ENCODE data around the gene CNTNAP5. TPM values are rescaled to one million over a fixed set of nuclear protein-coding genes. Genes with fewer than 3 reads are reported as not detected.

CNTNAP5 gene
- total RNA-seq, 2 experiments from 2014 or later: not detected

GRCh38 chr2:124602759-124603158 is 577.7 kb downstream of the CNTNAP5 start:
- H3K4me3 ChIP-seq (ENCODE audit: low read length): no peak overlapping the region

GRCh38 chr2:124604940-124605339 is 579.9 kb downstream of the CNTNAP5 start:
- Mint-ChIP-seq H3K4me3 (no peak overlapping the region), H3K27me3 (no peaks in the 10 kb centered on the region), H3K9me3 (peaks cover 9% of the 10 kb centered on the region), H3K27ac (no peak overlapping the region), H3K36me3 (ENCODE audit: low read depth) (no peaks in the 10 kb centered on the region), H3K4me1 (ENCODE audit: low read depth) (no peaks in the 10 kb centered on the region)
- no peaks in the 10 kb centered on the region for H3K4me1 ChIP-seq (ENCODE audit: insufficient read depth, low read length)
- TF ChIP-seq CTCF (IDR thresholded peaks at IDR 0.05): no peak
- H3K4me3 ChIP-seq (ENCODE audit: low read length): no peak overlapping the region
- H3K27me3 ChIP-seq (ENCODE audit: control insufficient read depth in 1 of 2, insufficient read depth in 2 of 2, low read length in 2 of 2): no peaks in the 10 kb centered on the region
- H3K27ac ChIP-seq (ENCODE audit: low read depth in 1 of 2, low read length in 2 of 2): no peak overlapping the region
- peaks cover 0 to 7% of the 10 kb centered on the region in 2 experiments for H3K9me3 ChIP-seq (ENCODE audit: control insufficient read depth in 1 of 2, insufficient read depth in 1 of 2, low read length in 2 of 2)
- H3K36me3 ChIP-seq (ENCODE audit: insufficient read depth, low read length): no peaks in the 10 kb centered on the region
- no peak for DNase-seq
- CTCF ChIA-PET: no interaction called here
- intact Hi-C loops (cut with DNase I, micrococcal nuclease): no loop called here
- POLR2A ChIA-PET: no interaction called here
- no peak for ATAC-seq (ENCODE audit: poor library complexity)

More at GRCh38 chr2:124602759-124603158, 577.7 kb downstream of the CNTNAP5 start:
- no peak for TF ChIP-seq CTCF (IDR thresholded peaks at IDR 0.05)
- DNase-seq (no peak), ATAC-seq (ENCODE audit: poor library complexity) (no peak)
- H3K27me3 ChIP-seq (ENCODE audit: control insufficient read depth in 1 of 2, insufficient read depth in 2 of 2, low read length in 2 of 2): no peaks in the 10 kb centered on the region
- no peaks in the 10 kb centered on the region for H3K4me1 ChIP-seq (ENCODE audit: insufficient read depth, low read length)
- POLR2A ChIA-PET: no interaction called here
- no peaks in the 10 kb centered on the region for H3K36me3 ChIP-seq (ENCODE audit: insufficient read depth, low read length)
- H3K36me3 Mint-ChIP-seq (ENCODE audit: low read depth): no peaks in the 10 kb centered on the region
- CTCF ChIA-PET: no interaction called here
- H3K9me3 Mint-ChIP-seq: peaks cover 14% of the 10 kb centered on the region
- no peaks in the 10 kb centered on the region for H3K4me1 Mint-ChIP-seq (ENCODE audit: low read depth)
- H3K27ac ChIP-seq (ENCODE audit: low read depth in 1 of 2, low read length in 2 of 2): no peak overlapping the region
- H3K9me3 ChIP-seq (ENCODE audit: control insufficient read depth in 1 of 2, insufficient read depth in 1 of 2, low read length in 2 of 2): peaks cover 0 to 3% of the 10 kb centered on the region in 2 experiments
- H3K27me3 Mint-ChIP-seq: no peaks in the 10 kb centered on the region
- no peak overlapping the region for H3K4me3 Mint-ChIP-seq
- intact Hi-C loops (cut with DNase I, micrococcal nuclease): no loop called here
- no peak overlapping the region for H3K27ac Mint-ChIP-seq

- Histone ChIP-seq H3K27me3 (ENCODE audit: control insufficient read depth in 1 of 2, insufficient read depth in 2 of 2, low read length in 2 of 2) (no peaks in the 10 kb centered on the region), H3K9me3 (ENCODE audit: control insufficient read depth in 1 of 2, insufficient read depth in 1 of 2, low read length in 2 of 2) (peaks cover 0 to 12% of the 10 kb centered on the region in 2 experiments), H3K27ac (ENCODE audit: low read depth in 1 of 2, low read length in 2 of 2) (no peak overlapping the region), H3K4me1 (ENCODE audit: insufficient read depth, low read length) (no peaks in the 10 kb centered on the region), H3K4me3 (ENCODE audit: low read length) (no peak overlapping the region), H3K36me3 (ENCODE audit: insufficient read depth, low read length) (no peaks in the 10 kb centered on the region)
- Mint-ChIP-seq H3K36me3 (ENCODE audit: low read depth) (no peaks in the 10 kb centered on the region), H3K27ac (no peak overlapping the region), H3K9me3 (peaks cover 2% of the 10 kb centered on the region), H3K4me1 (ENCODE audit: low read depth) (no peaks in the 10 kb centered on the region), H3K27me3 (no peaks in the 10 kb centered on the region), H3K4me3 (no peak overlapping the region)
- CTCF ChIA-PET: no interaction called here
- DNase-seq (no peak), ATAC-seq (ENCODE audit: poor library complexity) (no peak)
- POLR2A ChIA-PET: no interaction called here
- TF ChIP-seq CTCF (IDR thresholded peaks at IDR 0.05): no peak
- intact Hi-C loops (cut with DNase I, micrococcal nuclease): no loop called here
Measured at GRCh38 chr2:124607679-124608078, 582.6 kb downstream of the CNTNAP5 start.
